ENCODE results near the gene TMEM168.

TMEM168 gene

DNA sequence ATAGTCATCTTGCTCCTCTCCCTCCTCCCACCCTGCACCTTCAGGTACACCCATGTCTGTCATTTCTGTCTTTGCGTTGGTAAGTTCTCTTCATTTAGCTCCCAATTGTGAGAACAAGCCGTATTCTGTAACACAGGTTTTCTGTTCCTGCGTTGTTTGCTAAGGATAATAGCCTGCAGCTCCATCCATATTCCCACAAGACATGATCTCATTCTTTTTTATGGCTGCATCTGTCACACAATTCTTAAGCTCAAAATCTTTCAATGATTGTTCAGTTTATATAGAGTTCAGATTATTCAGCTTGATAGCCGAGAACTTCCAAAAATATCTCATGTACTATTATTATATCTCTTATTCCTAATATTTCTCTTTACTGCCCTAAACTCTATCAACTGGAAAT lies 16.0 kb upstream of the TMEM168 start:
- POLR2A ChIA-PET: interaction anchor here (0.6 to 1.1 kb wide), 2 partner anchors 16 to 846 kb away, joined by 4 to 5 read pairs; partner anchors contain the start of gene TMEM168
- CTCF ChIA-PET: interaction anchor here (0.6 kb wide), 1 partner anchor 251 kb away, joined by 3 read pairs; no protein-coding TSS in a partner anchor
- no peaks in the 10 kb centered on the region for H3K9me3 ChIP-seq (ENCODE audit: control insufficient read depth, insufficient read depth, low read depth, low read length)
- H3K27ac ChIP-seq (ENCODE audit: extremely low read depth, low read depth, low read length): no peak overlapping the region
- peaks cover 3% of the 10 kb centered on the region; the same call in 1 of the 2 replicates for H3K4me1 ChIP-seq (ENCODE audit: control insufficient read depth, insufficient read depth, low read length)
- H3K36me3 ChIP-seq (ENCODE audit: control insufficient read depth in 2 of 2, insufficient read depth in 1 of 2, low read length in 2 of 2): no peaks in the 10 kb centered on the region
- H3K4me3 ChIP-seq (ENCODE audit: low read depth, low read length): no peak overlapping the region
- TF ChIP-seq SP2 (tag by site-specific recombination; IDR thresholded peaks at IDR 0.05) (no peak), ZNF2 (tag by site-specific recombination; IDR thresholded peaks at IDR 0.05) (no peak), ZNF600 (tag by site-specific recombination; IDR thresholded peaks at IDR 0.05) (0 out of 2 replicates have a peak, but pooled peaks have one; percentile 19), ZNF561 (tag by site-specific recombination; IDR thresholded peaks at IDR 0.05; ENCODE audit: borderline replicate concordance) (no peak), GLI4 (tag by site-specific recombination; IDR thresholded peaks at IDR 0.05) (no peak), KLF9 (tag by site-specific recombination; IDR thresholded peaks at IDR 0.05; ENCODE audit: low read depth) (no peak), ZNF184 (tag by site-specific recombination; IDR thresholded peaks at IDR 0.05) (no peak), ZNF585B (tag by site-specific recombination; IDR thresholded peaks at IDR 0.05) (no peak), ZNF654 (tag by site-specific recombination; IDR thresholded peaks at IDR 0.05; ENCODE audit: low read depth) (no peak), ZNF121 (tag by site-specific recombination; IDR thresholded peaks at IDR 0.05) (no peak), ZNF530 (tag by site-specific recombination; IDR thresholded peaks at IDR 0.05; ENCODE audit: low read depth) (no peak), GLIS1 (tag by site-specific recombination; IDR thresholded peaks at IDR 0.05) (no peak), ZNF629 (tag by site-specific recombination; IDR thresholded peaks at IDR 0.05) (peak; percentile 37; the same call in 1 of the 2 replicates), BCL11B (tag by site-specific recombination; IDR thresholded peaks at IDR 0.05; ENCODE audit: low read depth) (no peak), ZNF416 (tag by site-specific recombination; IDR thresholded peaks at IDR 0.05) (no peak), ZNF830 (tag by site-specific recombination; IDR thresholded peaks at IDR 0.05; ENCODE audit: low read depth) (no peak), ZSCAN30 (tag by site-specific recombination; IDR thresholded peaks at IDR 0.05) (0 out of 2 replicates have a peak, but pooled peaks have one; percentile 18), ZNF24 (tag by site-specific recombination; IDR thresholded peaks at IDR 0.05) (no peak), ZBTB17 (tag by site-specific recombination; IDR thresholded peaks at IDR 0.05) (peak; percentile 63; the same call in 1 of the 2 replicates), ZBTB1 (tag by site-specific recombination; IDR thresholded peaks at IDR 0.05) (no peak), ZNF555 (tag by site-specific recombination; conservative IDR thresholded peaks at IDR 0.05) (no peak), ZBTB8A (tag by site-specific recombination; IDR thresholded peaks at IDR 0.05) (no peak)
- TF ChIP-seq, protein P1, sequence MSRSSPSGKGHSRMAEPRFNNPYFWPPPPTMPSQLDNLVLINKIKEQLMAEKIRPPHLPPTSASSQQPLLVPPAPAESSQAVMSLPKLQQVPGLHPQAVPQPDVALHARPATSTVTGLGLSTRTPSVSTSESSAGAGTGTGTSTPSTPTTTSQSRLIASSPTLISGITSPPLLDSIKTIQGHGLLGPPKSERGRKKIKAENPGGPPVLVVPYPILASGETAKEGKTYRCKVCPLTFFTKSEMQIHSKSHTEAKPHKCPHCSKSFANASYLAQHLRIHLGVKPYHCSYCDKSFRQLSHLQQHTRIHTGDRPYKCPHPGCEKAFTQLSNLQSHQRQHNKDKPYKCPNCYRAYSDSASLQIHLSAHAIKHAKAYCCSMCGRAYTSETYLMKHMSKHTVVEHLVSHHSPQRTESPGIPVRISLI (tag by site-specific recombination; IDR thresholded peaks at IDR 0.05): no peak
- TF ChIP-seq, protein P2, sequence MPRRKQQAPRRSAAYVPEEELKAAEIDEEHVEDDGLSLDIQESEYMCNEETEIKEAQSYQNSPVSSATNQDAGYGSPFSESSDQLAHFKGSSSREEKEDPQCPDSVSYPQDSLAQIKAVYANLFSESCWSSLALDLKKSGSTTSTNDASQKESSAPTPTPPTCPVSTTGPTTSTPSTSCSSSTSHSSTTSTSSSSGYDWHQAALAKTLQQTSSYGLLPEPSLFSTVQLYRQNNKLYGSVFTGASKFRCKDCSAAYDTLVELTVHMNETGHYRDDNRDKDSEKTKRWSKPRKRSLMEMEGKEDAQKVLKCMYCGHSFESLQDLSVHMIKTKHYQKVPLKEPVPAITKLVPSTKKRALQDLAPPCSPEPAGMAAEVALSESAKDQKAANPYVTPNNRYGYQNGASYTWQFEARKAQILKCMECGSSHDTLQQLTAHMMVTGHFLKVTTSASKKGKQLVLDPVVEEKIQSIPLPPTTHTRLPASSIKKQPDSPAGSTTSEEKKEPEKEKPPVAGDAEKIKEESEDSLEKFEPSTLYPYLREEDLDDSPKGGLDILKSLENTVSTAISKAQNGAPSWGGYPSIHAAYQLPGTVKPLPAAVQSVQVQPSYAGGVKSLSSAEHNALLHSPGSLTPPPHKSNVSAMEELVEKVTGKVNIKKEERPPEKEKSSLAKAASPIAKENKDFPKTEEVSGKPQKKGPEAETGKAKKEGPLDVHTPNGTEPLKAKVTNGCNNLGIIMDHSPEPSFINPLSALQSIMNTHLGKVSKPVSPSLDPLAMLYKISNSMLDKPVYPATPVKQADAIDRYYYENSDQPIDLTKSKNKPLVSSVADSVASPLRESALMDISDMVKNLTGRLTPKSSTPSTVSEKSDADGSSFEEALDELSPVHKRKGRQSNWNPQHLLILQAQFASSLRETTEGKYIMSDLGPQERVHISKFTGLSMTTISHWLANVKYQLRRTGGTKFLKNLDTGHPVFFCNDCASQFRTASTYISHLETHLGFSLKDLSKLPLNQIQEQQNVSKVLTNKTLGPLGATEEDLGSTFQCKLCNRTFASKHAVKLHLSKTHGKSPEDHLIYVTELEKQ (tag by site-specific recombination; IDR thresholded peaks at IDR 0.05; ENCODE audit: borderline replicate concordance): no peak
- TF ChIP-seq, protein P3, sequence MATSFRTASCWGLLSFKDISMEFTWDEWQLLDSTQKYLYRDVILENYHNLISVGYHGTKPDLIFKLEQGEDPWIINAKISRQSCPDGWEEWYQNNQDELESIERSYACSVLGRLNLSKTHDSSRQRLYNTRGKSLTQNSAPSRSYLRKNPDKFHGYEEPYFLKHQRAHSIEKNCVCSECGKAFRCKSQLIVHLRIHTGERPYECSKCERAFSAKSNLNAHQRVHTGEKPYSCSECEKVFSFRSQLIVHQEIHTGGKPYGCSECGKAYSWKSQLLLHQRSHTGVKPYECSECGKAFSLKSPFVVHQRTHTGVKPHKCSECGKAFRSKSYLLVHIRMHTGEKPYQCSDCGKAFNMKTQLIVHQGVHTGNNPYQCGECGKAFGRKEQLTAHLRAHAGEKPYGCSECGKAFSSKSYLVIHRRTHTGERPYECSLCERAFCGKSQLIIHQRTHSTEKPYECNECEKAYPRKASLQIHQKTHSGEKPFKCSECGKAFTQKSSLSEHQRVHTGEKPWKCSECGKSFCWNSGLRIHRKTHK (tag by site-specific recombination; IDR thresholded peaks at IDR 0.05): no peak
- TF ChIP-seq, protein P4, sequence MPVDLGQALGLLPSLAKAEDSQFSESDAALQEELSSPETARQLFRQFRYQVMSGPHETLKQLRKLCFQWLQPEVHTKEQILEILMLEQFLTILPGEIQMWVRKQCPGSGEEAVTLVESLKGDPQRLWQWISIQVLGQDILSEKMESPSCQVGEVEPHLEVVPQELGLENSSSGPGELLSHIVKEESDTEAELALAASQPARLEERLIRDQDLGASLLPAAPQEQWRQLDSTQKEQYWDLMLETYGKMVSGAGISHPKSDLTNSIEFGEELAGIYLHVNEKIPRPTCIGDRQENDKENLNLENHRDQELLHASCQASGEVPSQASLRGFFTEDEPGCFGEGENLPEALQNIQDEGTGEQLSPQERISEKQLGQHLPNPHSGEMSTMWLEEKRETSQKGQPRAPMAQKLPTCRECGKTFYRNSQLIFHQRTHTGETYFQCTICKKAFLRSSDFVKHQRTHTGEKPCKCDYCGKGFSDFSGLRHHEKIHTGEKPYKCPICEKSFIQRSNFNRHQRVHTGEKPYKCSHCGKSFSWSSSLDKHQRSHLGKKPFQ (tag by site-specific recombination; IDR thresholded peaks at IDR 0.05): no peak
- TF ChIP-seq, protein P5, sequence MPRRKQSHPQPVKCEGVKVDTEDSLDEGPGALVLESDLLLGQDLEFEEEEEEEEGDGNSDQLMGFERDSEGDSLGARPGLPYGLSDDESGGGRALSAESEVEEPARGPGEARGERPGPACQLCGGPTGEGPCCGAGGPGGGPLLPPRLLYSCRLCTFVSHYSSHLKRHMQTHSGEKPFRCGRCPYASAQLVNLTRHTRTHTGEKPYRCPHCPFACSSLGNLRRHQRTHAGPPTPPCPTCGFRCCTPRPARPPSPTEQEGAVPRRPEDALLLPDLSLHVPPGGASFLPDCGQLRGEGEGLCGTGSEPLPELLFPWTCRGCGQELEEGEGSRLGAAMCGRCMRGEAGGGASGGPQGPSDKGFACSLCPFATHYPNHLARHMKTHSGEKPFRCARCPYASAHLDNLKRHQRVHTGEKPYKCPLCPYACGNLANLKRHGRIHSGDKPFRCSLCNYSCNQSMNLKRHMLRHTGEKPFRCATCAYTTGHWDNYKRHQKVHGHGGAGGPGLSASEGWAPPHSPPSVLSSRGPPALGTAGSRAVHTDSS (tag by site-specific recombination; IDR thresholded peaks at IDR 0.05): no peak
- TF ChIP-seq, protein P6, sequence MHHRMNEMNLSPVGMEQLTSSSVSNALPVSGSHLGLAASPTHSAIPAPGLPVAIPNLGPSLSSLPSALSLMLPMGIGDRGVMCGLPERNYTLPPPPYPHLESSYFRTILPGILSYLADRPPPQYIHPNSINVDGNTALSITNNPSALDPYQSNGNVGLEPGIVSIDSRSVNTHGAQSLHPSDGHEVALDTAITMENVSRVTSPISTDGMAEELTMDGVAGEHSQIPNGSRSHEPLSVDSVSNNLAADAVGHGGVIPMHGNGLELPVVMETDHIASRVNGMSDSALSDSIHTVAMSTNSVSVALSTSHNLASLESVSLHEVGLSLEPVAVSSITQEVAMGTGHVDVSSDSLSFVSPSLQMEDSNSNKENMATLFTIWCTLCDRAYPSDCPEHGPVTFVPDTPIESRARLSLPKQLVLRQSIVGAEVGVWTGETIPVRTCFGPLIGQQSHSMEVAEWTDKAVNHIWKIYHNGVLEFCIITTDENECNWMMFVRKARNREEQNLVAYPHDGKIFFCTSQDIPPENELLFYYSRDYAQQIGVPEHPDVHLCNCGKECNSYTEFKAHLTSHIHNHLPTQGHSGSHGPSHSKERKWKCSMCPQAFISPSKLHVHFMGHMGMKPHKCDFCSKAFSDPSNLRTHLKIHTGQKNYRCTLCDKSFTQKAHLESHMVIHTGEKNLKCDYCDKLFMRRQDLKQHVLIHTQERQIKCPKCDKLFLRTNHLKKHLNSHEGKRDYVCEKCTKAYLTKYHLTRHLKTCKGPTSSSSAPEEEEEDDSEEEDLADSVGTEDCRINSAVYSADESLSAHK (tag by site-specific recombination; IDR thresholded peaks at IDR 0.05): no peak
